GM18867 (cell line): ENCODE data around the gene POLR1G.
A peak's percentile ranks its signal among the peaks of the same experiment; 100 is the strongest.

Source experiments
- ATAC-seq: cut with Tn5 transposase; IDR thresholded peaks from one replicate; pipeline ENCODE4 v1.9.1; 2021; ENCODE audit warnings: mild to moderate bottlenecking, moderate library complexity; ENCODE audit not compliant: unreplicated experiment

Gene POLR1G

DNA sequence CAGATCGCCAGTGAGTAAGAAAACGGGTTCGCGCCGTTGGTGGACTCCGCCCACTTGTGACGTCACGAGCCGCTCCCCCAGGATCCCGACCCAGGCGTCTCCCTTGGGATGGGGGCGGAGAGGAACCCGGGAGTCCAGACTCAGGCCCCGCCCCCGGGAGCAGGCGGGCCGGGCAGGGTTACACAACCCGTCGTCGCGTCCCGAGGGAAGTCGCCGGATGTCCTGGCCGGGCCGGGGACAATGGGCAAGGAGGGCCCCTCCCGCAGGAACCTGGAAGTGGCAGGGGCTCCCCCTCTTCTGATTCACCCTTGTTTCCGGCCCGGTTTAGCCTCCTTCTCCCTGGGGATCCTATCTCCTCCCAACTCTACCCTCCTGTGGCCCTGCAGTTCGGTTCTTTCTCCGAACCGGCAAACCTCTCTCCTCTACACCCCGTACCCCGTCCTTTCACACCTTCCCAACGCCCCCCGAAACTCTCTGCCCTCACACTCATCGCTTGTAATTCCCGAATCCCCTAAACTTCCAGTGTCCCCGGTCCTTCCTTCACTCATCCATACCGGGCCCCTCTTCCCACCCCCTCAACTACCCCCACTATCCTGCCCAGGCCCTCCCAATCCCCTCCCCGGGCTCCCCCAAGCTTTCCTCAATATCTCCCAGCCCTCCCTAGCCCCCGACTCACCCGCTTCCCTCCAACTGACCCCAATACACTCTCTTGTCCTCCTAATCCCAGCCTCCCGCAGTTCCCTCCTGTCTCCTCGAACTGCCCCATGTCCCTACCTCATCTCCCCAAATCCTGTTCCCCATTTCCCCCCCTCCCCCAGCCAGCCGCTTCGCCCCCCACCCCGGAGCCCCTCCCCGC, 37.2 kb downstream of the POLR1G start:
- ATAC-seq, result no peak

- ATAC-seq, result peak; percentile 43
Measured at GRCh38 chr19:45444318-45445041, 38.0 kb downstream of the POLR1G start.

- ATAC-seq, result no peak
Measured at GRCh38 chr19:45445139-45445538, 38.7 kb downstream of the POLR1G start.

GRCh38 chr19:45446295-45446694, 39.9 kb downstream of the POLR1G start:
- no peak for ATAC-seq

- ATAC-seq, result no peak
Measured at GRCh38 chr19:45446944-45447343, 40.5 kb downstream of the POLR1G start.

GRCh38 chr19:45448425-45448756, 41.9 kb downstream of the POLR1G start:
- no peak for ATAC-seq

DNA sequence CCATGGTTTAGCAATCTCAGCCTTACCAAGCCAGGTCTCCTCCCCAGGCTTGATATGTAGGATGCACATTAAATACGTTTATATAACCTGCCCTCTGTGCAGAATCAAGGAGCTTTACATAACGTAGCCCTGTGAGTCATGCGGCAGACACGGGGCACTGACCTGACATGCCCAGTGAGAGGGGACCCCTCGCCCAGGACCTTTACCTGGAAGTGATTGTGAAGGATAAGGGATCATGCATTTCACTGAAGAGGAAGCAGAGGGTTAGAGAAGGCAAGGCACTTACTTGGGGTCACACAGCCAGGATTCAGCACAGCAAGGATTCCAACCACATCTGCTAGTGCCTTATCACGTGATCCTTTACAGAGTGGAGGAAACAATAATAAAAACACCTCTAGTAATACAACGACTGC, 42.4 kb downstream of the POLR1G start:
- no peak for ATAC-seq

DNA sequence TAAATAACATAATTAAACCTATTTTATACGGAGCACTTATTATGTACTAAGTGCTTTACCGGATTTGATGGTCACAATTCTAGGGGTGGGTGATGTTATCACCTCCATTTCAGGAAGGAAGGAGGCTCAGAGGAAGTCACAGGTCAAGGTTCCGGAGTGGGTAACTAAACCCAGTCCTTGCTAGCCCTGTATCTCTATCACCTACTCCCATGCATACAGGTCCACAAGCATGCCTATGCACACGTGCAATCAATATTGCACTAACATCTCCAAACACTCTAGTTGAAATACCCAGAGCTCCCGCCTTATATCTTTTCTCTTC, 43.5 kb downstream of the POLR1G start:
- ATAC-seq, result peak; percentile 3

DNA sequence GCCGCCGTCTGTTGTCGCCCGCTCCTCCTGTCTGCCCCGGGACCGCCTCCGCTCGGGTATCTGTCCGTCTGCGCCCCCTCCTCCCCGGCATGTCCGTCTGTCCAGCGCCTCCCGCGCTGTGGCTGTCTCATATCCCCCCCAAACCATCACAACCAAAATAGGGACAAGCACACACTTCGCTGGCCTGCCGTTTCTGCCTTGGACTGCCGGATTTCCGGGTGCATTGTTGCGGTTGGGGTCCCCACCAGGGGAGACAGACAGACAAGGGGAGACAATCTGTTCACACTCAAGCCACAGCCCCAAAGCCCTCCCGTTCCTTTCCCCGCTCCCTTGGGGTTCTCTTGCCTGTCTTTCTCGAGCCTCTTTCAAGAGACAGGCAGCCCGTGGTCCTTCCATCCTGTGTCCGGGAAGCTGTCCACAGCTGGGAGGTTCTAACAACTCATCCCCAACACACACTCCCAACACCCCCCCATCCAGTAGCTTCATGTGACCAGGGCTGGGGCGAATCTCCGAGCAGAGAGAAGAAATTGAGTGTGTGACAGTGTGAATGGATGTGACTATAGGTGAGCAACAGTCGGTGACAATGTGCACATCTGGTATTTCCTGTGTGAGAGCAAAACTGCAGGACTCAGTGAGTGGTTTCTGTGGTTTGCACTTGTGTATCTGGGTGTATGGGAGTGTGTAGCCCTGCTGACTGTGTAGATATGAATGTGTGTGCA, 44.8 kb downstream of the POLR1G start:
- ATAC-seq, result peak; percentile 19

- no peak for ATAC-seq
Measured at GRCh38 chr19:45451850-45452387, 45.5 kb downstream of the POLR1G start.

- ATAC-seq, result no peak
Measured at GRCh38 chr19:45455707-45456499, 49.5 kb downstream of the POLR1G start.

GRCh38 chr19:45456500-45456815, 50.0 kb downstream of the POLR1G start:
- no peak for ATAC-seq

GRCh38 chr19:45457776-45458175, 51.3 kb downstream of the POLR1G start:
- ATAC-seq, result no peak
